IPS-NIHi11 (cell line): ENCODE data around the gene OLA1.
"Not testable (repeated sequence)": the region's sequence is repeated elsewhere in the genome, so short reads cannot be mapped to it uniquely, and the experiment has no call there.

Source experiments
- DNase-seq: peaks from one replicate; pipeline ENCODE4 v3.0.0; 2012; ENCODE audit warnings: mixed read lengths, low spot score

The OLA1 gene

GRCh38 chr2:174248187-174248997 is at the start of gene OLA1:
Gene OLA1 (minus strand): TSS chr2:174248532. CDS start chr2:174246815, 1,717 bp downstream.
- DNase-seq = peak; percentile 98

- DNase-seq = no peak
Observed at GRCh38 chr2:174292908-174293307, 44.6 kb upstream of the OLA1 start.

GRCh38 chr2:174286172-174286571 is 37.8 kb upstream of the OLA1 start:
- DNase-seq = peak; percentile 27

GRCh38 chr2:174282441-174282840 is 34.1 kb upstream of the OLA1 start:
- no peak for DNase-seq

GRCh38 chr2:174281736-174282135 is 33.4 kb upstream of the OLA1 start:
- DNase-seq = no peak

GRCh38 chr2:174280596-174280995 is 32.3 kb upstream of the OLA1 start:
- DNase-seq = no peak

GRCh38 chr2:174270263-174270662 is 21.9 kb upstream of the OLA1 start:
- DNase-seq = not testable (repeated sequence)

GRCh38 chr2:174266288-174266687 is 18.0 kb upstream of the OLA1 start:
- DNase-seq = peak; percentile 33

GRCh38 chr2:174263997-174264396 is 15.7 kb upstream of the OLA1 start:
- no peak for DNase-seq

GRCh38 chr2:174259981-174260380 is 11.6 kb upstream of the OLA1 start:
- no peak for DNase-seq

GRCh38 chr2:174254267-174254666 is 5.9 kb upstream of the OLA1 start:
- DNase-seq = no peak

GRCh38 chr2:174248998-174249592 is 763 bp upstream of the OLA1 start:
- DNase-seq = no peak

- DNase-seq = peak; percentile 42
Observed at GRCh38 chr2:174247474-174248186, 702 bp downstream of the OLA1 start.

GRCh38 chr2:174246944-174247381 is 1.4 kb downstream of the OLA1 start:
- no peak for DNase-seq

- not testable (repeated sequence) for DNase-seq
Observed at GRCh38 chr2:174245628-174246027, 2.7 kb downstream of the OLA1 start.

GRCh38 chr2:174245065-174245464 is 3.3 kb downstream of the OLA1 start:
- no peak for DNase-seq

GRCh38 chr2:174243812-174244211 is 4.5 kb downstream of the OLA1 start:
- no peak for DNase-seq

- no peak for DNase-seq
Observed at GRCh38 chr2:174240097-174240496, 8.2 kb downstream of the OLA1 start.

- no peak for DNase-seq
Observed at GRCh38 chr2:174236429-174236828, 11.9 kb downstream of the OLA1 start.

GRCh38 chr2:174235680-174236079 is 12.7 kb downstream of the OLA1 start:
- DNase-seq = no peak

GRCh38 chr2:174233771-174234275 is 14.5 kb downstream of the OLA1 start:
- no peak for DNase-seq

GRCh38 chr2:174227748-174228147 is 20.6 kb downstream of the OLA1 start:
- DNase-seq = no peak
